Measurements from ENCODE around the gene SPOCK1.

DNA sequence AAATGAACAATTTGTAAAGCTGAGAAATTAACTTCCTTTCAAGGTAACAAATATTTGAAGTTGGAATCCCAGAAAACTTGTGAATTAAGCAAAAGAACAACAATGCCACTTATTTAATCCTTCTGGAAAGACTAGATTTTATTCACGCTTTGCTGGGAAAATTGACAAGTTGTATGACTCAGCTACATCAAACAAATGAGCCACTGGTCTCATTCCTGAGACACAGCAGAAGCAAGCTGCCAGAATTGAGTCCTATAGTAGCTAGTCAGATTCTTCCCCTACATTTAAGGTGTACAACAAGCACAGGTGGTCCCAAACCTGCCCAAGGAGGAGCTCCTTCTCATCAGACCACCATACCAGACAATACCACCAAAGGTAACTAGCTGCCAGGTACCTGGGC lies 280.7 kb downstream of the SPOCK1 start:
- TF ChIP-seq, protein P1, sequence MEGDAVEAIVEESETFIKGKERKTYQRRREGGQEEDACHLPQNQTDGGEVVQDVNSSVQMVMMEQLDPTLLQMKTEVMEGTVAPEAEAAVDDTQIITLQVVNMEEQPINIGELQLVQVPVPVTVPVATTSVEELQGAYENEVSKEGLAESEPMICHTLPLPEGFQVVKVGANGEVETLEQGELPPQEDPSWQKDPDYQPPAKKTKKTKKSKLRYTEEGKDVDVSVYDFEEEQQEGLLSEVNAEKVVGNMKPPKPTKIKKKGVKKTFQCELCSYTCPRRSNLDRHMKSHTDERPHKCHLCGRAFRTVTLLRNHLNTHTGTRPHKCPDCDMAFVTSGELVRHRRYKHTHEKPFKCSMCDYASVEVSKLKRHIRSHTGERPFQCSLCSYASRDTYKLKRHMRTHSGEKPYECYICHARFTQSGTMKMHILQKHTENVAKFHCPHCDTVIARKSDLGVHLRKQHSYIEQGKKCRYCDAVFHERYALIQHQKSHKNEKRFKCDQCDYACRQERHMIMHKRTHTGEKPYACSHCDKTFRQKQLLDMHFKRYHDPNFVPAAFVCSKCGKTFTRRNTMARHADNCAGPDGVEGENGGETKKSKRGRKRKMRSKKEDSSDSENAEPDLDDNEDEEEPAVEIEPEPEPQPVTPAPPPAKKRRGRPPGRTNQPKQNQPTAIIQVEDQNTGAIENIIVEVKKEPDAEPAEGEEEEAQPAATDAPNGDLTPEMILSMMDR (IDR thresholded peaks at IDR 0.05; ENCODE audit: borderline replicate concordance, extremely low read depth, low read length, poor library complexity, severe bottlenecking), result no peak
- no peak for TF ChIP-seq EZH2 (IDR thresholded peaks at IDR 0.05; ENCODE audit: borderline replicate concordance, low read depth, low read length, severe bottlenecking)
